Stimulated activated CD4-positive, alpha-beta T cell treated with anti-CD3 and anti-CD28 coated beads, Interleukin-1b, Interleukin-23, amount 100 ng/mL, for 48 hours (primary cell): Measurements from ENCODE around the gene MED27.
"Not testable (repeated sequence)": the region's sequence is repeated elsewhere in the genome, so short reads cannot be mapped to it uniquely, and the experiment has no call there.

ENCODE experiments used
- DNase-seq: peaks from one replicate; pipeline ENCODE4 v3.0.0-alpha.2; 2020

The MED27 gene

DNA sequence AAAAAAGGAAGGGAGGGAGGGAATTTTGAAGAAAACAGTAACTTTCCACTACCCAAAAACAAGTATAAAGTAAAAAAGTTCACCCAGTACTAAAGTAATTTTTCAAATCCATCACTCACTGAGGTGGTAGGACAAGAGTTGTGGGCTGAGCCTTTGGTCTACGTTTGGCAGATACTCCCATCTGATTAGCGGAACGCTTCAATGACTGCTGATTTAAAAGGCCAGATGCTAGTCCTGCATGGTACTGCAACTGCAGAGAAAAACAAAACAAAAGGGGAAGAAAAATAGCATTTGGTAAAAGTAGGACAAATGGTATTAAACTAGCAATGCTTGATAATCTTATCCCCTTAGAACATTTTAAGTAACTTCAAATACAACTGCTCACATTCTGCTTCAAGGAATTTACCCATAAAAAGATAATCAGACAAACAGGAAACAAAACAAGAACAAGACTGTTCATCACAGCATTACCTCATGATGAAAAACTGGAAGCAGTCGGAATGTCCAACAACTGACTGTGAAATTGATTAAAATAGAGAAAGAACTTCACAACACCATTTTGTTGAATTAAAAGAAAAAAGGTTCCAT is 65.4 kb downstream of the MED27 start:
- DNase-seq, result no peak

DNA sequence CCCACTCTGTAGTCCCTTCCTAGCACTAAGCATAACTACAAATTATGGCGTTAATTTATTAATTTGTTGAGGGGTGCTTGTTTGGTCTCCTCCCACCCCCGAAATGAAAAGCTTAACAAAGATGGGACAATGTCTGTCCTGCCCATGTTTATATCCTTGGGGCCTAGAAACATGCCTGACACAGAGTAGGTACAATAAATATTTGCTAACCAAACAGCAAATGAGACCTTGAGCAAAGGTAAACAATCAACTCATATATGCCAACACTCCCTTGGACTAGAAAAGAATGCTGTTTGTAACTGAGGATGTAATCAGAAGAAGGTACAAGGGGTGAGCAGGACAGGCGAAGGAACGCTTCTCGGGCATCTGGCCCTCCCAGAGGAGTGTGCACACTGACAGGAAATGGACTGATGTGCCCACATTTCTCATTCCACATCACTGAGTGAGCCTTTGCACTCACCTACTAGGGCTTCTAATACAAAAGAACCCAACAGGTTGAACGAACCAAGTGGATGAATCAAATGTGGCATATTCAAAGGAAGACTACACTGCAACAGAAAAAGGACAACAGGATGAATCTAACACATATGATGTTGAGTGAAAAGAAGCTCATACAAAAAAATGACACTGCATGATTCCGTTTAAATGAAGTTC is 66.8 kb downstream of the MED27 start:
- DNase-seq, result no peak

DNA sequence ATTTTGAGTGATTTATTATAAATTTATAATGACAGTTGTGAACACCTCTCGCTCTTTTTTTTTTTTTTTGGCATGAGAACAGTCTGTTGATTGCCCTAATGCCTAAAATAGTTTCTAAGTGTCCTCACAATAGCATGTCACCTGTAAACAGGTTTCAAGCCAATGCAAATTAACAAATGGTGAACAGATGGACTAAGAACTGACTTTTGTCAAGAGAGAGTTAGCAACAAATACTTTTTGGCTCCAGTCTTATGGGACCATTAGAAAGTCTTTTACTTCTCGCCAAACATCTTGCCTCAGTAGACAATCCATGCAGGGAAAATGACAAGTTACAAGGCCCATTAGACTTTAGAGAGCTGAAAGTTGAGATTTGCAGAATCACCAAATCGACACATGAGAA is 67.8 kb downstream of the MED27 start:
- DNase-seq, result no peak

DNA sequence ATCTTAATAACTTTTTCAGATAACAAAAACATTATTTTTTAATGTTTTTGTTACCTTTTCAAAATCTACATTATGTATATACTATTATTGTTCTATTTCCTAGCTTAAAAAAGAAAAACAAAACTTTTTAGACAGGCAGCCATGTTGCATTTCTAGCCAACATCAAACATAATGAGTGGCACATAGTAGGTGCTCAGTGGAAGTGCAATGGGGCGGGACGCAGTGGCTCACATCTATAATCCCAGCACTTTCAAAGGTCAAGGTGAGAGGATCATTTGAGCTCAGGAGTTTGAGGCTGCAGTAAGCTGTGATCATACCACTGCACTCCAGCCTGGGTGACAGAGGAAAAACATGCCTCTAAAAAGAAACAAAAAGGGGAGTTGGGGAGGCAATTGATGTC is 68.4 kb downstream of the MED27 start:
- DNase-seq, result no peak

DNA sequence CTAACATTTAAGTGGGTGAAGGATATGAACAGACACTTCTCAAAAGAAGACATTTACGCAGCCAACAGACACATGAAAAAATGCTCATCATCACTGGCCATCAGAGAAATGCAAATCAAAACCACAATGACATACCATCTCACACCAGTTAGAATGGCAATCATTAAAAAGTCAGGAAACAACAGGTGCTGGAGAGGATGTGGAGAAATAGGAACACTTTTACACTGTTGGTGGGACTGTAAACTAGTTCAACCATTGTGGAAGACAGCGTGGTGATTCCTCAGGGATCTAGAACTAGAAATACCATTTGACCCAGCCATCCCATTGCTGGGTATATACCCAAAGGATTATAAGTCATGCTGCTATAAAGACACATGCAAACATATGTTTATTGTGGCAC is 69.5 kb downstream of the MED27 start:
- not testable (repeated sequence) for DNase-seq

DNA sequence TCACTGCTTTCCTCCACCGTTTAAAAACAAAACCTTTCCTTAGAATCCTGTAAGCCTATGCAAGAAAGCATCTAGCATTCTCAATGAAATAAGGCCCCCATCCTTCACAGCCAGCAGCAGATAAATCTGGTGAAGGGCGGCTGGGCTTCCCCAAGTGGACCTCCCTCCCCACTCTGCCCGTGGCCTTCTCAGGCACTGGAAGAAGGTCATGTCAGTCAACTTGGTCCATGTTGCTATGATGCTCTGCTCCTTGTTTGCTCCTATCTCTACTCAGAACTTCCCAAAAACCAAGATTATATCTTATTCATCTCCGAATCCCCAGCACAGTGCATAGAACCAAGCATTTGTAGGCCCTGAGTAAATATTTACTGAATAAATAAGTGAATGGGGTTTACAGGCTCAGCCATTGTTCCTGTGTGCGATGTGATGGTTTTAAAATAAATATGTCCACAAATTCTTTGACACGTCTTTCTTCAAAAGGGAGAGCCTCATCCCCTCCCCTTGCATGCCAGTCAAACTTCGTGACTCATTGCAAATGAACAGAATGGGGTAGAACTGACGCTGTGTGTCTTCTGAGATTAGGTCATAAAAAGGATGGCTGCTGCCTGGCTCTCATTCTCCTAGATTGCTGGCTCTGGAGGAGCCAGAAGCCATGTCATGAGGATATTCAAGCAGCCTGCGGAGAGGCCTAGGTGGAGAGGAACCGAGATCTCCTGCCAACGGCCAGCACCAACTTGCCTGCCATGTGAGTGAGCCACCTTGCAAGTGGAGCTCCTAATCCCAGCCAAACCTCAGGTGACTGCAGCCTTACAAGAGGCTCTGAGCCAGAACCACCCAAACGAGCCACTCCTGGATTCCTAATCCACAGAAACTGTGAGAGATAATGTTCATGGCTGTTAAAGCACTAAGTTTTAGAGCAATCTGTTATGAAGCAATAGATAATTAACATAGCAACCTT is 70.5 kb downstream of the MED27 start:
- no peak for DNase-seq

DNA sequence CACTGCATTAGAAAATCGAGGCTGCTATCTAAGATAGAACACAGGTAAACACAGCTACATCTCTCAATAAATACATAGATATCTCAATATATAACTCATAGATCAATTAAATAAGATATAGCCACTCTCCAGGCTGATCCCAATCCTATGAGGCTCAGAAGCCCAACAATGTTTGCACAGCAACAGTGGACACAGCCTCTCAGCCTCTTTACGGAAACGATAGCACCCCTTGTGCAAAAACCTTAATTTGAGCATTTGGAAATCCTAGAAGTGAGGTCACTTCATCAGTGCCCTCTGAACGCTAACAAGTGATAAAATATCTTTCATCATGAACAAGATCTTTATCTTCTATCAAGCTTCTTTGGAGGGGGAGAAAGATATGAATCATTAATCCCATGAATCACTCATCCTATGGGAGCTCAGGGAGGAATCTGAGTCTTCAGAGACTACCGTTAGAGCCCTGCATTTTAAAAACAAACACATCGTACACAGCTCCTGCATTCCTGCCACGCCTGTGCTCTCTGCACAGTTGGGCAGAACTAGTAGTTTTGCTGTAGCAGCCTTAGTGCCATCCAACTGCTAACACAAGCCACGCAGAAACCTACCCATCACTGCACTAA is 71.4 kb downstream of the MED27 start:
- DNase-seq, result no peak

DNA sequence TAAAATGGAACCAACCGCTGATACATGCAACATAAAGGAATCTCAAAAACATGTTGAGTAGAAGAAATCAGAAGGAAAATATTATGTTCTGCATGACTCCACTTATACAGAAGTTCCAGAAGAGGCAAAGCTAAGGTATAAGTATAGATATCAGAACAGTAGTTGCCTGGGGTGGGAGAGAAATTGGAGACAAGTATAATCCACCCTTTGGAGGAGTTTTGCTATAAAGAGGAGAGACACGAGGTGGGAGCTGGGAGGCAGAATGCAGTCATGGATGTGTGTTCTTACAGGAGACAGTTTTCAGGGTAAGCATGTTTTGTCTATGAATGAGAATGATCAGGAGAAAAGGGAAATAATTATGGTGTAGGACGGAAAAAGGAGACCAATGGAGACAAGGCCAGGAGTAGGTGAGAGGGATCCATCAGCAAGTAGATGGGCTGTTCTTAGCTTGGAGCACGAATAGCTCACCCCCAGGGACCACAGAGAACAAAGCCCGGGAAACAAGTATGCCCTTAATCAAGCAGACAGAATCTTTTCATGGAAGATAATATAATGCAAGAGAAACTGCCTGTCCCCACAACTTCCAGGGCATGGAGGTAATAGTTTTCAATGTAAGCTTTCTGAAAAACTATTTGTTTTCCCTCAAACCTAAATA is 72.2 kb downstream of the MED27 start:
- DNase-seq, result no peak

DNA sequence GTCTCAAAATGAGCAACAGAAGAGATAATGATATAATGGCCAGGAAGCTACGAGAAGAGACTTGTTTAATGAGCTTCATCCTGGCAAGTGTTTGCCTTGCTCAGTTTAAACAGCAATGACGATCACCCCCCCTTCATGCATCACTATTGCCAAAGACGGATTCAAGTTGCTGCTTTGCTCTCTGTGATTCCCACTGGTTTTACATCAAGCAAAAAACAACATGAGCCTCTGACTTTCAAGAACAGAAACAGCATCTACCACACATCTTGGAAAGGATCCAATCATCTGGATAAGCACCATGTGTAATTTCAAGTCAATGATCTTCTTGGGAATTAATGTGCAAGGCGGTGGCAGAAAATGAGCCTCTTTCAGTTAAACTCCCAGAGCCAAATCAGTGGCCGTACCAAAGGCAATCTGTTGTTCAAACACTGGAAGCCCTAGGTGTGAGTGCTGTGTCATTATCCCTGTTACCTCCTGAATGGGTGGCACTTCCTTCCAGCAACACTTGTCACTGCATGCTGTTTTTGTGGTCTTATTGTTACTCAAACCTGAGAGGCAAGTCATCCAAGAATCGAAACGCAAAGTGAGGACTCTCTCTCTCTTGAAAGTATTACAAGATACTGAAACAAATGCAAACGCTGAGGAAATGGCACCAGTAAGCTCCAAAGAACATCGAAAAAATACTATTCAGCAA is 72.8 kb downstream of the MED27 start:
- peak; percentile 56 for DNase-seq

DNA sequence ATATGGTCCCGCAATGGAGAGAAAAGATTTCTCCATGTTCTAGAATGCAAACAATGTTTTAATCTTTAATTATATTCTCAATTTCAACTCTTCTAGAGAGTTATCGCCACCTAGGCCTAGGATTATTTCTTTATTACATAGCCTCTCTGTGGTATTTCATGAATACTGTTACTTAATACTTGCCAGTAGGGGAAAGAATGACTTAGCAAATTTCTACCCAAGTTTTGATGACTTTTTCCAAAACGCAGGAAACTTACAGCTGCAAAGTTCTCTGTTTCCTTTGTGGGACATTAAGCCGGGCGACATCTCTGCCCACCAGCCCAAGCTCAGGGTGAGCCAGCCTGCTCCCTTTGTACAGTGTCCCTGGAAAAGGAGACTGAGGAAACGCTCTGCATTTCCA is 73.8 kb downstream of the MED27 start:
- no peak for DNase-seq

DNA sequence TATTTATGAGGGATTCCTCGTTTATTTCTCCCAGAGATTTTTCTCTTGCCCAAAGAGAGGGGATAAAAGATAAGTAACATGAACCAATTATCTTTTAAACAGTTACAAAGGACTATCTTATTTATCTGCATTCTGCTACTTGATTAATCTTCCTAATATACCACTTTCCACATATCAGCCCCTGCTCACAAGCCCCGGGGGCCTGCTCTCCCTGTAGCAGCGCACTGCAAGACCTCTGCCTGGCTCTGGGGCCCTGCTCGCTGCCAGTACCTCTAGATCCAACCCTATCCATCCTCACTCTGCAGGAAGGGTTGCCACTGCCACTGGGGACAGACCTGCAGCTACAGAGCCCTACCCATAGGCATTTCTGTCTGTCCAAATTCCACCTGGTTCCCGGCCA is 75.3 kb downstream of the MED27 start:
- no peak for DNase-seq

DNA sequence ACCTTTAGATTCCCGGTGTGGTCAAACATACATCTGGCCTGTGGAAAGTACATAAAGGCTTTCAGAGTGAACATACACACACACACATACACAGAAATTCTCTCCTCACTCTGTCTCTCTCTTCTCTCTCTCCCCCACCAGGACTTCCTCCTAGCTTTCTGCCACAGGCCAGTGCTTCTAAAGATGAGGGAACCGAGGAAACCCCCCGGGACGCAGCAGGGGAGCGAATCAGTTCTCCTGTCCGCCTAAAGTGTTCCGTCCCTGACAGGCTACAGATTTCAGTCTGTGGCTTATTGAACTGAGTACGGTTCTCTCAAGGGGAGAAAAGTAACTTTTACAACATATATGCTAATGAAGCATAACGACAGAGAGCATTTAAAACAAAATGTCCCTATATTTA is 75.8 kb downstream of the MED27 start:
- DNase-seq, result no peak

DNA sequence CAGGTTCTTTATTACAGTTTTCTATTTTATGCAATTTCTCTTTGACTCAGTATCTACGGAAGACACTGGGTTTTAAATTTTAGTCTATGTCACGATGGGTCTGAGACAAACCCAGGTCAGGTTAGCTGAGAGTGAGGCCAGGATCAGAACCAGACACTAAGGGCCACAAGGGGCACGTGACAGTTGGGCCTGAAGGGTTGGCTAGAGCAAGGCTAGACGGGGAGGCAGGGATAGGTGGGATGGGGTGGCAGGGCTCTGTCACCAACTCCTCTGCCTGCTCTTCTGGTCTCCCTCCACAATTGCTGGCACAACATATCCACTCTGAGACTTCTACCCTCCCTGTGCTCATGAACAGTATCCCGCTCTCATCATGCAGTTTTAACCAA is 76.4 kb downstream of the MED27 start:
- DNase-seq, result no peak

DNA sequence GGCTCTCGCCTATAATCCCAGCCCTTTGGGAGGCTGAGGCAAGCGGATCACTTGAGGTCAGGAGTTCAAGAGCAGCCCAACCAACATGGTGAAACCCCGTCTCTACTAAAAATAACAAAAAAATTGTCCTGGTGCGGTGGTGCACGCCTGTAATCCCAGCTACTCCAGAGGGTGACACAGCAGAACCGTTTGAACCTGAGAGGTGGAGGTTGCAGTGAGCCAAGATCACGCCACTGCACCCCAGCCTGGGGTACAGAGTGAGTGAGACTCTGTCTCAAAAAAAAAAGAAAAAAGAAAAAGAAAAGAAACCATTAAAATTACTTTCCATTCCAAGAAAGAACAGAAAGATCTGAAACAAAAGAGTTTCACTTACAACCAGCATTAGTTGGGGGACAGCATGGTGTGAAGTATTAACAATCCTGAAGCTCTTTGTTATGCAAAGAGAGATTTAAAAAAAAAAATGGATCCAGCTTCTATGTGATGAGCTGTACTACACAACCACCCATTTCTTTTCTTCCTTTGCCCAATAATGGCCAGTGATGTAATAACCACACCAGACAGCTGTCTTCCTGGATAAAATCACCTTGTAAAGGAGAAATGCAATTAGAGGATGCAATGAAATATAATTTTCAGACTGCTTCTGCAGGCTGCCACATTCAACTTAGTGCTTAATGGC is 76.9 kb downstream of the MED27 start:
- DNase-seq, result no peak

DNA sequence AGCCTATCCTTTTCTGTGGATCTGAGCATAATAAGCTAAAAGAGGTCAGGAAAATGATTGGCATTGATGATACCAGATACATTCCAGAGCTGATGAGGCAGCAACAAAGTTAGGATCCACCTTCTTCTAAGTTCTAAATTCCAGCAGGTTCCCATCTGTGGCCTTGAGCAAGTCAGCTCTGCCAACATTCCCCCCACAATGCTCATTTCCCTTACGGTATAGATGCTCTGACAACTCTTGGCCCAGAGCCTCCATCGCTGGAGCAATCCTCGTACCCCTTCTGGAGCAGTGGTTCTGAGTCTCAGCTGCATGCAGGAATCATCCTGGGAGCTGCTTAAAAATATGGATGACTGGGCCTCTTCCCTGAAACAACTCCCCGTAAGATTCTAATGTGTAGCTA is 78.1 kb downstream of the MED27 start:
- no peak for DNase-seq

DNA sequence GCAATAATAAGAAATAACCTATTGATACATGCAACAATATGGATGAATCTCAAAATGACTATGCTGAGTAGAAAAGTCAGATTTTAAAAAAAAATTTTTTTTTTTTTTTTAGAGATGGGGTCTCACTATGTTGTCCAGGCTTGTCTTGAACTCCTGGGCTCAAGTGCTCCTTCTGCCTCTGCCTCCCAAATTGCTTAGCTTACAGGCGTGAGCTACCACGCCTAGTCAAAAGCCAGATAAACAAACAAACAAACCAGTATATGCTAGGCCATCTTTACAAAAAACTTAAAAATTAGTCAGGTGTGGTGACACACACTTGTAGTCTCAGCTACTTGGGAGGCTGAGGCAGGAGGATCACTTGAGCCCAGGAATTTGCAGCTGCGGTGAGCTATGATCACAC is 79.0 kb downstream of the MED27 start:
- DNase-seq, result no peak

DNA sequence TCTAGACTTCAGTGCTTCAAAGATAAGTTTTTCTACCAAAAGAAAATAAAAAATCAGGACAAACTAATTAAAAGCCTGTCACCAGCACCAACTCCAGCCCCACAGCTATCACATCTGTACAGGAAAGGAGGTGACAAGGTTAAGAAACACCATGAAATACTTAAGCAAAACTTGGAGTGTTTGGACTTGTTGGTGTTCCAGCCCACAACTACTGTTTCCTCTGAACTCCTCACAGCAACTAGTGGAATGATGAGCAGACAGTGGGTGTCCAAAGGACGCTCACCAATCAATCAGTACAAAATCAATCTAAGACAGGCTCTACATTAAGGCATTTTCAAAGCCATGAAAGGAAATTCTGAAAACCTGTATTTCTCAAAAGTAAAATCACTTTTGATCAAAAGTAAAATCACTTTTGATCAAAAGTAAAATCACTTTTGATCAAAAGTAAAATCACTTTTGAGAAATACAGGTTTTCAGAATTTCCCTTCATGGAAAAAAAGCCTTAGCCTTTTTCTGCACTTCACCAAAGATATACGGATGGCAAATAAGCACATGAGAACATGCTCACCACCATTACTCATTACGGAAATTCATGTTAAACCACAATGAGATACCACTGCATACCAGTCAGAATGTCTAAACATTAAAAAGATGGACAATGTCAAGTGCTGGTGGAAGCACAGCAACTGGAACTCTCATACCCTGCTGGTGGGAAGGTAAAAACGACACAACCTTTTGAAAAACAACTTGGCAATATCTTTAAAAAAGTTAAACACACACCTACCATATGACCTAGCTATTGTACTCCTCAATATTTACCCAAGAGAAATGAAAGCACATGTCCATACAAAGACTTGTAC is 79.7 kb downstream of the MED27 start:
- DNase-seq, result no peak

DNA sequence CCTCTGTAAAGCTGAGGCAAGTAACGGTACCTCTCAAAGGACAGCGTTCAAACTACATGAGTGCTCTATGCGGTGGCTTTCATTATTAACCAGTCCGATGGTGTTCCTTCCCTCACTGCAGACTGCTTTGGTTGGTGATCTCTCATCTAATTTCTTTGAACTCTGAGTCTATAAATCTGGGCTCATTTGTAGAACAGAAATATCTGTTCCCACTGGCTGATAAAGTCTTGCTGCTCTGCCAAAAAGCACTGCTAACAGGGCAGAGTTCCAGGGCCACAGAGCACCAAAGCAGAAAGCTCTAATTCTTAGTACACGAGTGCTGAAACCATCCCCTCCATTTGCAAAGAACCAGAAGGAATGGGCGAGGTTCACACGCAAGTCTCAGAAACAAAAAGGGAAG is 81.9 kb downstream of the MED27 start:
- no peak for DNase-seq

DNA sequence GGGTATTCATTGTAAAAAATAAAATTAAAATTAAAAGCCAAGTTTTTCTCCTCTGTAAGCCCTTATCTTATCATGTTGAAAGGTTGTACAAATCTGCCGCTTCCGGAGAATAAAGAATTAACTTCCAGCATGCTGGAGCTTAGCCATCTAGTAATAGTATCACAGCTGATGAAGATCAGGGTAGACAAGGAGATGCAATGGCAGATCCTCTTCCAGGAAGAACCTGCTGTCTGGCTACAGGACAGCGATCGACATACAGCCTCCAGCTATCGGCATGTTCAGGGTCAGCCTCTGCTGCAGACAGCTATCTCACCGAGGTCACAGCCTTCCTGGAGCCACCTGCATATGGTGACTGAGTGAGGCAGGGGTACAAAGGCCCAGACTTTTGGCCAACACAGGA is 82.6 kb downstream of the MED27 start:
- DNase-seq, result no peak

DNA sequence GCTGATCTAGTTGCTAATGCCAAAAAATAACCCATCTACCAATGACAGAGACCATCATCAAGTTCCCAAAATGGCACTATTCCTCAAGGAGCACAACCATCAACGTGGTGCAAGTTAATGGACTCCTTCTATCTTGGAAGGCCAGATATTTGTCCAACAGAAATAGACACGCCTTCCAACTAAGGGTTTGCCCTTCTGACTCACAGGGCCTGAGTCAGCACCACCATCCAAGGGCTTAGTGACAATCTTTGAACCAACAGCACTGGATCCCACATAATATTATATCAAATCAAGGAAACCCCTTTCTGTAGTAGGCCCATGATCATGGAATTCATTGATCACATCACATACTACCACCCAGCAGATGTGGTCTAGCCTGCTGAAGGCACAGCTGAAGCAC is 84.3 kb downstream of the MED27 start:
- no peak for DNase-seq
